ENCODE results near the gene RASAL1.
"Not testable (repeated sequence)": the region's sequence is repeated elsewhere in the genome, so short reads cannot be mapped to it uniquely, and the experiment has no call there.

Gene RASAL1

GRCh38 chr12:113128802-113129663 is 6.5 kb downstream of the RASAL1 start:
- no peak overlapping the region for H3K4me3 ChIP-seq (ENCODE audit: low read length)
- TF ChIP-seq, protein P1, sequence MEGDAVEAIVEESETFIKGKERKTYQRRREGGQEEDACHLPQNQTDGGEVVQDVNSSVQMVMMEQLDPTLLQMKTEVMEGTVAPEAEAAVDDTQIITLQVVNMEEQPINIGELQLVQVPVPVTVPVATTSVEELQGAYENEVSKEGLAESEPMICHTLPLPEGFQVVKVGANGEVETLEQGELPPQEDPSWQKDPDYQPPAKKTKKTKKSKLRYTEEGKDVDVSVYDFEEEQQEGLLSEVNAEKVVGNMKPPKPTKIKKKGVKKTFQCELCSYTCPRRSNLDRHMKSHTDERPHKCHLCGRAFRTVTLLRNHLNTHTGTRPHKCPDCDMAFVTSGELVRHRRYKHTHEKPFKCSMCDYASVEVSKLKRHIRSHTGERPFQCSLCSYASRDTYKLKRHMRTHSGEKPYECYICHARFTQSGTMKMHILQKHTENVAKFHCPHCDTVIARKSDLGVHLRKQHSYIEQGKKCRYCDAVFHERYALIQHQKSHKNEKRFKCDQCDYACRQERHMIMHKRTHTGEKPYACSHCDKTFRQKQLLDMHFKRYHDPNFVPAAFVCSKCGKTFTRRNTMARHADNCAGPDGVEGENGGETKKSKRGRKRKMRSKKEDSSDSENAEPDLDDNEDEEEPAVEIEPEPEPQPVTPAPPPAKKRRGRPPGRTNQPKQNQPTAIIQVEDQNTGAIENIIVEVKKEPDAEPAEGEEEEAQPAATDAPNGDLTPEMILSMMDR (conservative IDR thresholded peaks at IDR 0.05; ENCODE audit: low read depth, low read length): no peak
- DNase-seq (ENCODE audit: low read depth): no peak

DNA sequence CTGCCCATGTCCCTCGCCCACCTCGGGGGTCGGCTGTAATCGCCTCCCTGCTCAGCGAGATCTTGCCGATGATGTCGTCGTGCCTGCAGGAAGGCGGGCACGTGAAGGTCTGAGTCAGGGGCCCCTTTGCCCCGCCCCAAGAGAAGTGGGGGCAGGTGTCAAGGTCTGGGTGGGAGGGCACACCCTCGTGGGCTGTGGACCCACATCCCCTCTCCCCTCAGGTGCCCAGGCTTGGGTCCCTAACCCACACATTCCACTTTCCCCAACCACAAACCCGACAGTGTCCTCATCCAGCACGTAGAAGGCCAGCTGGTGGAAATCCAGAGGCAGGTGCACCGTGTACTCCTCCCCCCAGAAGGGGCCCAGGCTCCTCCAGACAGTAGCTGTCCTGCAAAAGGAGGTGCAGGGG is 7.8 kb downstream of the RASAL1 start:
- no peak overlapping the region for H3K4me3 ChIP-seq (ENCODE audit: low read length)
- TF ChIP-seq, protein P1 (conservative IDR thresholded peaks at IDR 0.05; ENCODE audit: low read depth, low read length): no peak
- DNase-seq (ENCODE audit: low read depth): no peak

DNA sequence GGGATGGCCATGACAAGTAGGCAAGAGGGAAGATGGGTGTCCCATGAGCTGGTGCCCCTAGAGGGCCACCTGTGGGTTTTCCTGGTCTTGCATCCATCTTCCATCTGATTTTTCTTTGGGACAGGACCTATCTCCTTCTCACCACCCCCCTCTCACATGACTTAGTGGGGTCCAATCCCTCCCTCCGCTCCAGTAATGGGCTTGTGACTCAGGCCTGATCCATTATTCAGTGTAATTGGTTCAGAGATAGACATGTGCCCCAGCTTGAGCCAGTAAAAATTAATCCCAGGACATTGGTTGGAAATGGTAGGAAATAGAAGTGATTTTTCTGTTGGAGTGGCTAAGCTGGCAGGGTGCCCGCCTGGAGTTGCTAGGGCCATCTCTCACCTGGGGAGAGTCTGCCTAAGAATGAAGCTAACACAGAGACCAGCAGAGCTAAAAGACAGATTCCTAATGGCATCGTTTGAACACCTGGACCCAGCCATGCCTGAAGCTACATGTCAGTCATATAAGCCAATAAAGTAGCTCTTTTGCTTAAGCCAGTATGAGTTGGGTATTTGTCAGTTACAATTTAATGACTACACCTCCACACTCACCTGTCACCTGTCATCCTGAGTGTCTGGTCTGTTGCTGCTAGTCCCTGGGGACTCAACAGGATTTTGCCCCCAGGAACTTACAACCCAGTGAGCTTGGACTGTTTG is 14.7 kb downstream of the RASAL1 start:
- no peak overlapping the region for H3K4me3 ChIP-seq (ENCODE audit: low read length)
- TF ChIP-seq, protein P1 (conservative IDR thresholded peaks at IDR 0.05; ENCODE audit: low read depth, low read length): no peak
- no peak for DNase-seq (ENCODE audit: low read depth)

GRCh38 chr12:113119980-113120669 is 15.4 kb downstream of the RASAL1 start:
- TF ChIP-seq, protein P1 (conservative IDR thresholded peaks at IDR 0.05; ENCODE audit: low read depth, low read length): no peak
- H3K4me3 ChIP-seq (ENCODE audit: low read length): no peak overlapping the region
- no peak for DNase-seq (ENCODE audit: low read depth)

DNA sequence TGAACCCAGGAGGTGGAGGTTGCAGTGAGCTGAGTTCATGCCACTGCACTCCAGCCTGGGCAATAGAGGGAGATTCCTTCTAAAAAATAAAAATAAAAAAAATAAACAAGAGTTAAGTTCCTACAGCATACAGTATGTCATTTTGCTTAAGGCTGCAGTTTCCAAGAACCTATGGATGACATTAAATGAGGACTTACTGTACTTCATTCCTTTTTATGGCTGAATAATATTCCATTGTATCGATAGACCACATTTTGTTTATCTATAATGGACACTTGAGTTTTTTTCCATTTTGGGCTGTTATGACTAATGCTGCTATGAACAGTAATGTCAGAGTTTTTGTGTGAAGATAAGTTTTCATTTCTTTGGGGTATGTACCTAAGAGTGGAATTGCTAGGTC is 17.4 kb downstream of the RASAL1 start:
- DNase-seq (ENCODE audit: low read depth): no peak
- H3K4me3 ChIP-seq (ENCODE audit: low read length): no peak overlapping the region
- TF ChIP-seq, protein P1 (conservative IDR thresholded peaks at IDR 0.05; ENCODE audit: low read depth, low read length): no peak

GRCh38 chr12:113117684-113118083 is 17.9 kb downstream of the RASAL1 start:
- H3K4me3 ChIP-seq (ENCODE audit: low read length); DNase-seq (ENCODE audit: low read depth): not testable (repeated sequence)

DNA sequence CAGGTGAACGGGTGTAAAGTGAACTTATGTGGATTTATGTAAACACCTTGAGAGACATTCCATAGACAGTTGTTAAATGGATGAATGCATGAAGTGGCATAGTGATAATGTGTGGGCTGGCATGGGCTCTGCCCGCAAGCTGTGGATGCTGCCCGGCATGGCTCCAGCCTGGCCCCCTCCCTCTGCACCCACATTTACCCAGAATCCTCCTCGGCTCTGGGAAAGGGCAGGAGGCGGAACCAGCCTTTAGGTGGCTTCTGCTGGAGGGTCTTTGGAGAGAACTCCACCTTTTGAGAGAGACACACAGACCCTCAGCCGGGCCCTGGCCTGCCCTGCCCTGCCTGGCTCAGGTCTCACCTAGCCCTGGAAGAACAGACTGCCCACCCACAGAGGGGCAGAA is 18.7 kb downstream of the RASAL1 start:
- H3K4me3 ChIP-seq (ENCODE audit: low read length): no peak overlapping the region
- TF ChIP-seq, protein P1 (conservative IDR thresholded peaks at IDR 0.05; ENCODE audit: low read depth, low read length): no peak
- DNase-seq (ENCODE audit: low read depth): no peak
